ENCODE data around the gene MAML2. TPM values are rescaled to one million over a fixed set of nuclear protein-coding genes. Genes with fewer than 3 reads are reported as not detected.

The MAML2 gene
- total RNA-seq, 1 experiment from 2014 or later: 6.6 TPM

- DNase-seq (ENCODE audit: low read depth): no peak
Observed at GRCh38 chr11:96241331-96241841, 101.6 kb downstream of the MAML2 start.

GRCh38 chr11:96238563-96239135, 104.3 kb downstream of the MAML2 start:
- no peak for DNase-seq (ENCODE audit: low read depth)

DNA sequence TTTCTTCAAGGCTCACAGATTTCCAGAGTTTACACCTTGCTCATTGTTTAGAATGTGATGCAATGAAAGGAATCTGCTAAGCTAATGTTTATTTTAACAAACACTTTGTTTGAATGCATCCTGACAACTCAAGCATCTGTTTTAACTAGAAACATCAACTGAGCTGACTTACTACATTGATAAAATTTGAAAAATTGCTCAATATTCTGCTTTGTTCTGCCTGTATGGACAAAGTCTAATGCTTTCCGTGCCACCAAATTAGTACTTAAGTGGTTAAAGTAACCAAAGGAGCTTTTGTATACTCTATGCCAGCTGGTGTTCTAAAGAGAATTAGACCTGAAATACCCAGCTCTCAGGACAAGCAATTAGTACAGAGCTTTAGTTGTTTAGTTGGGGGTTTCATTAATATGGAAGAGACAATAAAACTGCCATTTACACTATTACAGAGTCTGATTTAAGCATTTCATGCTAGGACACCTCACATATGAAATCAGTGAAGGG, 105.2 kb downstream of the MAML2 start:
- no peak for DNase-seq (ENCODE audit: low read depth)

DNA sequence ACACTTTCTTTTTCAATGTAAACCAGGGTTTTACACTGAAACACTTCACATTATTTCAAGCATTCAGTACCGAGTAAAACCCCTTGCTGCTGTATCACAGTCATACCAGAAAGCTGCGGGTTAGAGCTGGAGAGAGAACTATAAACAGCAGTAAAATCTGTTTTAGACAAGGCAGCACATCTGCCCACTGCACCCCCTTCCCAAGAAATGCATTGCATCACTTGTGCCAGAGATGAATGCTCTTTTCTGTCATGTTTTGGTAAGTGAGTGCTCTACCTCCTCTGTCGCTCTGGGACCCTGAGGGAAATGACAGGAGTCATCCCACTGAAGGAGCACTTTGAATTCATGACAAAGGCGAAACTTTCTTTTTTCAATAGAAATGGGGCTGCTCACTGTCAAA, 107.2 kb downstream of the MAML2 start:
- DNase-seq (ENCODE audit: low read depth): no peak

- DNase-seq (ENCODE audit: low read depth): no peak
Observed at GRCh38 chr11:96234866-96235441, 108.0 kb downstream of the MAML2 start.

GRCh38 chr11:96232132-96232531, 110.9 kb downstream of the MAML2 start:
- no peak for DNase-seq (ENCODE audit: low read depth)

DNA sequence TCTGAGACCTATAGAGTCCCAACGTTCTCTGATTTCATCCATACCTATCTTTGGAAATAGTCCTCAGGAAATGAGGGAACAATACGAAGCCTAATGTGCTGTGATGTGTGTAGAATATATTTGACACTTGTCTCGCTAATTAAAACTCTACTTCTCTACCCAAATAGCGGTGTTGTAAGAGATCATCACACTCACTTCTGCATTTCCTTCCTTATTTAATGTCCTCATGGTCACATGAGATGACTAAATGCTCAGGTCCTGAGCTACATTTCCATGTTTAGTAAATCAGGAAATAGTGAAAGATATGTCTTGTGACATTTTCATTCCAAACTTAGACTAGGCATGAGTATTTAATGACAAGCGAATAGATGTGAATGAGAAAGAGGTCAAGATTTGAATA, 112.3 kb downstream of the MAML2 start:
- no peak for DNase-seq (ENCODE audit: low read depth)

- no peak for DNase-seq (ENCODE audit: low read depth)
Observed at GRCh38 chr11:96229354-96229977, 113.5 kb downstream of the MAML2 start.

DNA sequence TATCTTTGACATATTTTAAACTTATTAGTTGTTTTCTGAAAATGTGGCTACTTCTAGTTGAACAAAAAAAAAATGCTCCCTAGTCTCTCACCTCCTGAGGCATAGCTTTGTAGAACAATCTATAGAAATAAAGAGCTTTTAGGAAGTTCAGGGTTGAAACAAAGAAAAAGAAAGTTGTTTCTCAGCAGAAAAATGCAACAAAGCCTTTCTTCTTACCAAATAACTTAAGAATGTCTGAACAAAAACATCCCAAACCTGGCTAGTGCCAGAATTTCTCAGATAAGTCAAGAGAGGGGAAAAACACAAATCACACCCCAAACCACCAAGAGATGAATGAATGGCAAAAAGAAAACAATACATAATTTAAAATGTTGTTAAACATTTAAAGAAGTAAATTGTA, 114.1 kb downstream of the MAML2 start:
- DNase-seq (ENCODE audit: low read depth): peak; percentile 14

GRCh38 chr11:96228473-96228891, 114.5 kb downstream of the MAML2 start:
- peak; percentile 93 for DNase-seq (ENCODE audit: low read depth)

DNA sequence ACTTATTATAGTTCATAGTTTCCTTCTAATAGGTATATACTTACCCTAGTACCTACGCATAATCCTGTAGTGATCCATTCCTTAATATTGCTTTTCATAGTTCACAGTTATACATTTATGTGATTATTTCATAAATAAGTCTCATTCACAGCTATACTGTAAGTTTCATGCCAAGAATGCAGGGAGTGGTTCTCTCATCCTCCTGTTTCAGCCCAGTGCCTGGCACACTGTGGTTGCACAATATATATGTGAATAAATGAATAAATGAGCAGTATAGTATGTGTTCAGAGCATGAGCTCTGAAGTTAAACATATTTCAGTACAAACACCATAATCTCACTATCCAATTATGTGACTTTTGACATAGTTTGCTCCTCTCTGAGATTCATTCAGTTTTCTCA, 115.8 kb downstream of the MAML2 start:
- DNase-seq (ENCODE audit: low read depth): no peak

DNA sequence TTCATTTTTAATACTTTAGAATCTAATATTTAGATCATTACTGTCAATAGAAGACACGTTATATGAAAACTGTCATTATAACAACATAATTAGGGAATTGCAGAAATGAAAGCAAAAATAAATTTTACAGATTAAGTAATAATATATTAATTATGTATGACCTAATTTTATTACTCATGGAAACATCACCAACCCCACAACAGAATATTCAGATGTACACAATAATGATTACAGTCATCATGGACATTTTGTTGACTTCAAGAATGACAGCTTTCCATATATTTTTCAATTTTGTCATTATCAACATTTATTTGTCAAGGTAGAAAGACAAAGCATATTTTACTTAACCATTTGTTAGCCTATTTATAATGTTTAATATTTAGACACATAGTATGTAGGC, 119.9 kb downstream of the MAML2 start:
- no peak for DNase-seq (ENCODE audit: low read depth)

DNA sequence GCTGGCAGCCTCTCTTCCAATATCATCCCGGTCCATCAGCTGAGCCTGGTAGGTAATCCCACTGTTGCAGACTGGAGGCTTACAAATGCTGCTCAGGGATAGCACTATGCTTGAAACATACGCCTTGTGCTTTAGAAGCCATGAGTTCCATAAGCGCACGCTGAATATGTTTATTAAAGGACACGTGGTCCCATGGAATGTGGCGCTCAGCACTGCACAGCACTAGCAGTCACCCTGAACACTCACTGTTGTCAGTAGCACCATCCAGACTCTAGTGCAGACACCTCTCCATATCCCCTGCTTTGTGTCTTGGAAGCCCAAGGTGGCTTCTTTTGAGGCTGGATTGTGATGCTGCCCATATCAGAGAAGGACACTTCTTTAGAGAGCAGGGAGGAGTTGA, 120.9 kb downstream of the MAML2 start:
- DNase-seq (ENCODE audit: low read depth): no peak

DNA sequence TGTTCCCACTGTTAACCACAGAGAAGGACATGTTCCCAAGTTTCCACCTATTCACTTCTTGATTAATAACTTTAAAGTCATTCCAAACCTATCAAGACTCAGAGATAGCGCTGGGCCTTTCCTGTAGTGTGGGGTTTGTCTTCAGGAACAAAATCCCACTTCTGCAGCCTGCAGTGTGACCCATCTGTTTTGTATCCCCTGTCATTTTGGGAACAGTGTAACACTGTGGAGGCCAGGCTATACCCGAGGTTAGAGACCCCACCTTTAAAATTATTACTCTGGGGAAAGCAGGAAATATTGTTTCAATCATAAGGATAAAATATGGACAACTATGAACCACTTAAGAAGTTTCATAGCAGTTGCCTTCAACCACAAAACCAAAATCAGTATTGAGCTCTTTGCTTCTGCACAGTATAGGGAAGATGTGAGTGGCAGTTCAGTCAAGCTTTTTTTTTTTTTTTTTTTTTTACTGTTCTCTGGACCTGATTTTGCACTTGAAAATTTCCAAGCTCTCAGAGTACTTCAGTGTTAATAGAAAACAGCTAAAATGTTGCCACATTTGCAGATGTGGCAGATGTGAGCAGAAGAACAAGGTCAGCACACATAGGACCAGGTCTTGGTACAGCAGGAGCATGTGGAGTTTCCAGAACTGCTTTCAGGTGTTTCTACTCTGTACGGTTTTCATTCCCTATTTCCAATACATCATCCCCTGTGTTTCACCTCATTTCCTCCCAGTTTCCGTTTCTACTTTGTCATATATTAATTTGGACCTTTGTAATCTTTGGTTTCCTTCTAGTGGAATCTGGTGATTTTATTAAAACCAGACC, 121.5 kb downstream of the MAML2 start:
- no peak for DNase-seq (ENCODE audit: low read depth)

DNA sequence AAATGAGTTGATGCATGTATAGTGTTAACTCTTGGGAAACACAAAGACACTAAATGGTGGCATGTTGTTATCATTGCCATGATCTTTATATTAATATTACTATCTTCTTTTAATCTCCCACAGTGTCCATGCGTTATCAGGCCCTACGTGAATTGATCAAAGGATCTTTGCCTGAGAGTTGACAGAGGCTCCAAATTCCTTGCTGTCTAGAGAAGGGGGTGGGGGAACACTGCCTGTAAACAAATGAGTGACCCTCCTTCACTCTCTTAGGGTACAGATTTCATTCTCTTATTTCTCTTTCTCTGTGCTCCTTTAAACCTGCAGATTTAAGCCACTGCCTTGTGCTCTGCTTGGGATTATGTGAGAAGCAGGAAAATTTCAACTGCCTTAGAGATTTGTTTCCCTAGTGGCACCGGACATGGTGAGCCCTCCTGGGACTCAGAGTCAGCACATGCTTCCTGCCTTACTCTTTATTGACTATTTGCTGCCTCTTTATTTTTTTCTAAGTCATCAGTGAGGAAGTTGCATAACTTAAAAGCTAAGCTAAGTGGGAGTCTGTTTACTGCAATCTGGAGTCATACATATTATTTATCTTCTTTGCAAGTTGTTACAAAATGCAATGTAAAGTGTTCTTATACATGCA, 122.9 kb downstream of the MAML2 start:
- DNase-seq (ENCODE audit: low read depth): peak; percentile 23

DNA sequence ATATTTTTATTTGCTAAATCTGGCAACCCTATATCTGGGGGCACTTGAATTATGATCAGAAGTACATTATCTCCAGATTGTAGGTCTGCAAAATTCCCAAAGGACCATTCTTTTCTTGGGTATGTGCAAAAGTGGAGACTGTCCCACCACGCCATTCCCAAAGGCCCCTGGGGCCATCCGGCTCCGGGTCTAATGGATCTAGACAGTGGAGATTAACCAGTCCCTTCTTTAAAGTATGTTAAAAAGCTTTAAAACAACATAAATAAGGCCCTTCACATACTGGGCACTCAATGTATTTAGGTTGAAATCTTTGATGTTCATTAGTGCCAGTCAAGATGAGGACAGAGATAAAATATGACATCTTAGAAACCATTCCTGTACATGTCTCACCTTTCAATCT, 124.1 kb downstream of the MAML2 start:
- DNase-seq (ENCODE audit: low read depth): no peak

- DNase-seq (ENCODE audit: low read depth): no peak
Observed at GRCh38 chr11:96218006-96218405, 125.0 kb downstream of the MAML2 start.

GRCh38 chr11:96217206-96217605, 125.8 kb downstream of the MAML2 start:
- DNase-seq (ENCODE audit: low read depth): no peak

DNA sequence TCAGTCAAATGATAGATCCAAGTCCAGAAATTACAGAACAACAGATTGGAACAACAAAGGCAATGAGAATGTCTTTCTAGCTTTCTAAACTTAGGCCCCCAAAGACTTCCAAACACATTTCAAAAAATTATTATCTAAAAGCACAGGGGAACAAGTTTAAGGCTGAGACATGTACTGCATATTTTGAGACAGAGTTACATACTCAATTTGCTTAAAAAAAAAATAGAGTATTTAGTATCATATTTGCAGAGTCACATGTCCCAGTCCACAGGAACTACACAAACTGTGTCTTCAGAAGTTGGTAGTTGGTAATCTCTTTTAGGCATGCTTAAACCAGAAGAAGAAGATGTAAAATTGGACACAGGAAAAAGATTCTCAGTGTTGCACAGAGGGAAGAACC, 127.2 kb downstream of the MAML2 start:
- DNase-seq (ENCODE audit: low read depth): no peak

DNA sequence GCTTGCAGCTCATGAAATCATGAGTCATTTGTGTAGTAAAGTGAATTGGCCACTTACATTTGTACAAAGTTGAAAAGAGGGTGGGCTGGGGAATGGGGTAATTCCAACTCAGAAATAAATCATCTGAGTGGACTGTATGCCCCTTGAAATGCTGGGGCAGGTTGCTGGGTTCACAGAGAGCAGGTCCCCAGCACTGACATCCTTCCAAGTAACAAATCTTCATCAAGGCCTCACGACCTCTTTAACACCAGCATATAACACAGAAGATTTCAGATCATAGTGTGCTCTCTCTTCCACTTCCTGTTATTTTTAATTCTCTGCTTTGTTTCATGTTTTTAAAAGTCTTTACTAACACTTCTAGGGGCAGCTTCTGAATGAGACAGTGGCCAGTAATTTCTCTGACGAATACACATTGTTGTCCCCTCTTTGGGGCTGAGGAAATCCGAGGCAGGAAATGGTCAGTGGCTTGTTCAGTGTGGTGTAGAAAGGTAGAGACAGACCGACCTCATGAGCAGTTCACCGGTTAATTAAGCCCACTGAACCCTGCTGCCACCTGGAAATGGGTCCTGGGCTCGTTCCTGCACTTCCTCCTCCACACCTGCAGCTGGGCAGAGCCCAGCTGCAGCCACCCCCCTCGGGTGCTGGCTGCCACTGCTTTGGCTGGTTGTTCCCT, 127.7 kb downstream of the MAML2 start:
- peak; percentile 56 for DNase-seq (ENCODE audit: low read depth)

DNA sequence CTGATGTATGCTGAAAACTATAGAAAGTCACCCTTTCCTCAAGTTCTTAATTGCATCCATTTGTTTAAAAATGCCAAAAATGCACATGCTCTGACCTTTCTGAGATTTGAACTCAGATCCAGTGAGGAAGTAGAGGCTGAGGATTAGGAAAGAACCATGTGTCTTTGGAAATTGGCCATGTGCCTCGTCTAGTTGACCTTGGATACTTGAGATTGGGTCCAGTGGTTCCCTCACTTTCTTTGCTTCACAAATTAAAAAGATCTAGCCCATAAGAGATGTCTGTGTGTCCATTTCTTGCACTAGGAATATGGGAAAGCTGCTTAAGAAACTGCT, 128.3 kb downstream of the MAML2 start:
- DNase-seq (ENCODE audit: low read depth): no peak
